IPS-18c (cell line): Measurements from ENCODE around the gene ASTN2.
"Not testable (repeated sequence)": the region's sequence is repeated elsewhere in the genome, so short reads cannot be mapped to it uniquely, and the experiment has no call there.

Experiments used
- H3K4me3 ChIP-seq: 2 replicates; pipeline ENCODE4 v1.7.0; 2013; ENCODE audit warnings: low read depth, mild to moderate bottlenecking, low read length, moderate library complexity; ENCODE audit not compliant: insufficient read depth
- H3K9me3 ChIP-seq: one replicate; pipeline ENCODE4 v1.6.1; 2013; ENCODE audit warnings: mild to moderate bottlenecking, low read length, moderate library complexity; ENCODE audit not compliant: control insufficient read depth, insufficient read depth

The ASTN2 gene

DNA sequence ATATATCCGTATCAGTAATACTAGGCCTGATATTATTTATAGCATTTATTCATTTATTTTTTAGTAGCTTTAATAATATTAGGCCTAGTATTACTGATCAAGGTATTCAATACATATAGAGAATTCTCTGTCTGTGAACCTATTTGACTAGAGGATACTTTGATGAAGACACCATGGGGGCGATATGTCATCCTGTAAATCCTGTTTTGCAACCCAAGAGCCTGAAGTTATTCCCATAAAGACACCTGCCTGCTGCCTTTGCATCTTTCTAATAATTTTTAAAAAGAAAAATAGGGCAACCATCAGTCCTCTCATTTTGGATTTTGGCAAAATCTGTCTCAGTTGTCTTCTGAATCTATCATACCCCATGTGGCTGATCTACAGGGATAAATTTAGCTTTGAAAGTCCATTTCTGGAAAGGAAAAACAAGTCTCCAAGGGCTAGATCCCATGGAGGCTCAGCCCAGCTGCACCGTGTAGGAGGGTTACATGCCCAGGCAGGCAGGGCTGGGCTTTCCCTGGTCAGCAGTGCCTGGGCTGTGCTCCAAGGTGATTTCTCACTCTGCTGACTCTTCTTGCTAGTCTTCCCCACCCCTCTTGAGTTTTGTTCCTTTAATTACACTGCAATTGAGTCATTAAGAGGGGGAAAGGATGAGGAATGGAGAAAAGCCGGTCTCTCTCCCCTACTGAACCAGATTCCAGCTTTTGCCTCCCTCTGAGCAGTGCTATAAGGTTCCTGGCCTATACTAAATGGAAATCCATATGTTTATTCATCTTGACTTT, 558.8 kb downstream of the ASTN2 start:
- Histone ChIP-seq H3K9me3 (no peaks in the 10 kb centered on the region), H3K4me3 (no peak overlapping the region)

DNA sequence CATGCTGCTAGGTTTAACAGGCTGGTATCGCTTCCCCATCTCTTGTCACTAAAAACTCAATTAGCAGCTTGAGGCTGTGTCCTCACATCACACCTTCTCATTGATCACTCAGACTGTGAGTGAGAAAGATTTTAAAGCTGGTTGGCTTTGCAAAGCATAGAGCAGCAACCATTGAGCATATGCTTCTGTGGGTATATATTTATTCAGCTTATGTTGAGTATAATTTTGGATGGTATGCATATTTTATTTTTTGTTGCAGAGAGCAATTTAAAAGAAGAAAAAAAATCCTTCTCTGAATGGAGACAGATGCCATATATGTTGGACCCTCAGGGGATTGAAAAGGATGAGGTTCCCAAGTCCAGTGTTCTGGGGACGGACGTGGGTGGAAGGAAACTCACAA, 565.1 kb downstream of the ASTN2 start:
- Histone ChIP-seq H3K4me3 (no peak overlapping the region), H3K9me3 (no peaks in the 10 kb centered on the region)

DNA sequence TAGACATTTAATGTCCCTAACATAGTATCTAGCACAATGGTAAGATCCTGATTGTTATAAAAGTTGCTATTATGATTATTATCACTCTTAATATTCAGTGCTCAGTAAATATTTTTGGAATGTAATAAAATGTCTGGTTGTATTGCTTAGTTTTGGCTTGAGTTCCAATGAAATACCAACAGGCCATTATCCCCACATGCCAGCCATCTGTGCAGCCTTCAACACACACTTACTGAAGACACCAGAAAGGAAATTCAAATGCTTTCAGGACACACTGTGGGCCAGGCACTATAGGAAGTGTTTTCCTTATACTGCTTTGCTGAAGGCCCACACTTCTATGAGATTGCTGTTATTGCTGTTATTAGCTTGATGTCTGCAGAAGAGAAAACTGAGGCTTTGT, 570.2 kb downstream of the ASTN2 start:
- H3K4me3 ChIP-seq = no peak overlapping the region
- H3K9me3 ChIP-seq = no peaks in the 10 kb centered on the region

DNA sequence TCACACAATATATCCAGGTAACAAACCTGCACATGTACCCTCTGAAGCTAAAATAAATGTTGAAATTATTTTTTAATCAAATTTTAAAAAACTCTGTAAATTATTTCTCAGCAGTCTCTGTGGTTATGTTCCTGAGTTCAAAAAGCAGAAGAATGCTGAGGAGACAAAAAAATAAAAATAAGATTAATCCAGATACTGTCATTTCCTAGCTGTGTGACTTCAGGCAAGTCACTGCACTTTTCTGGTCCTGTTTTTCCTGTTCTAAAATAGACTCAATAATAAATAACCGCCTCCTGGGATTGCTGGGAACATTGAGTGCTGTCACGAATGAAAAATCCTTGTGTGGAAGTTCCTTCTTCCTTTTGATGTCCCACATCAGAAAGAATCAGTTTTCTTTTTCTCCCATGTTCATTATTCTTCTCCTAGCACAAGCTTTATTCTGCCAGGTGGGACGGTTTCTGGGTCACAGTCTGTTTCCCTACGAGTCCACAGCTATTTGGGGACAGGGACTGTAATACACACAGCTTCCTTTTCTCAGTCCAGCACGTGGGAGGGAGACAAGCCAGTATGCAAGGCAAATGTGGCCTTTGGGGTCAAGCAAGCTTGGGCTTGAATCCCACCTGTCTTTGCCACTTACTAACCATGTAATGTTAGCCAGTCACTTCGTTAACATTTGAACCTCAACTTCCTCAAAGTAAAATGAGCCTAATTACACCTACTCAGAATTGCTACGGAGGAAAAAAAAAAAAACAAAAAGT, 570.8 kb downstream of the ASTN2 start:
- Histone ChIP-seq H3K4me3 (no peak overlapping the region), H3K9me3 (no peaks in the 10 kb centered on the region)

DNA sequence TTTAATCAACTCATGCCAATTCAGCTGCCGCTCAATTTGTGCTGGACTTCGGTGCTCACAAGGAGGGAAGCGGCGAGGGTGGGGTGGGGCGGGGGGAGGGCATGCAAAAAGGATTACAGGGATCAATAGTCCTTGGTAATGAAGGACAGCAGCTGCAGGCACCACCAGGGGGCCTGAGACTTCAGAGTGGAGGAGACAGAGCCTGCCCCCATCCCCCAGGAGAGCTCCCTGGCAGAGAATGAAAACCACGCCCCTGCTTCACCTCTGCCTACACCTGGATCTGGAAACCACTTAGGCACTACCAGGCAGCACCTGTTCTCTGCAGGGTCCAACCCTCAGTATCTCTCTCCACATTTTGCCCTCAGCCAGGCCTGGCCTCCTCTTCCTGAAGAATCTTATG, 572.2 kb downstream of the ASTN2 start:
- Histone ChIP-seq H3K4me3 (no peak overlapping the region), H3K9me3 (no peaks in the 10 kb centered on the region)

DNA sequence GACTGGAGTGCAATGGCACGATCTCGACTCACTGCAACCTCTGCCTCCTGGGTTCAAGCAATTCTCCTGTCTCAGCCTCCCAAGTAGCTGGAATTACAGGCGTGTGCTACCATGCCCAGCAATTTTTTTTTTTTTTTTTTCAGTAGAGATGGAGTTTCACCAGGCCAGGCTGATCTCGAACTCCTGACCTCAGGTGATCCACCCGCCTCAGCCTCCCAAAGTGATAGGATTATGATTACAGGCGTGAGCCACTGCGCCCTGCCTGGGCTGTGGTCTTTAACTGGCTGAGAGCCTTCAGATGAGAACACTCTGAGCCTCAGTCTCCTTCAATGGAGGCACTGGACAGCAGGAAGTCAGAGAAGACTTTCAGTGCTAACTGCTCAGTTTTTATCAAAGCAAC, 576.4 kb downstream of the ASTN2 start:
- not testable (repeated sequence) for H3K9me3 ChIP-seq, H3K4me3 ChIP-seq

DNA sequence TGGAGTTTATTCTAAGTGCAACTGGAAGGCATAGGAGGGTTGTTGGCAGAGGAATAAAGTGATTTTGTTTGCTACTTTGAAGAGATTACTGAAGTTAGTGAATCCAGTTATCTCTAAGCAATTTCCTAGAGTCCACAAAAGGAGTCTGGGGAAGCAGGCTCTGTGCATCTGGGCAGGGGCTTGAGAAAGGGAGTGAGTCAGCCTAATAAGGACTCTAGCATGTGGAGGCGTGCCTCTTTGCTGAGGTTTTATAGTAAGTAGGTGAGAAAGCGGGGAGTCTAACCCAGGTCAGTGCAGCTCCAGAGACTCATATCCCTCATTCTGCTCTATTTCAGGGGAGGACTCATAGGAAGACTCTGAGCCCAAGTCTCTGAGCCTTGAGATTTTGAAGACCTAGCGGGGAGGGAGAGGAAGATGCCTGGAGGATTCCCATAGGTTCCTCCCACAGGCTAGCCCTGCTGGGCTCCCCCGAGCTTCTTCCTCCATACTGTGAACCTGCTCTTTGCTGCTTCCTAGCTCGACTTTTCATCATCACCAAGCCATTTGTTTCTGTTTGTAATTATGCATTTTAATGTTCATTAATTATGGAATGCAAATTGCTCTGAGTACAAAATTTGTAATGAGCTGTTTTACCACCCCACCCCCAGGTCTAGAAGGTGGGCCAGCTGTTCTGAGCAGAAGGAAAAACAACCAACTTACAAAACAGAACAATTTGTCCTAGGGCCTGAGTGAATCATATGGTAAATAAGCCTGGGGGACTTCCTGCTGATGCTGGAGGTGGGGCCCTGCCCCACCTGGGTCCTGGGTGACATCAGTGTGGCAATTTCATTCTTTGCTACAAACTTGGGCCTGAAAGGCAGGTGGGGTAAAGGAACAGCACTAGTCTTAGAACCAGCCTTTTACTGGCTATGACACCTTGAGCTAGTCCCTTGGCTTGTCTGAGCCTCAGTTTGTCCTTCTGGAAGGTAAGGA, 577.6 kb downstream of the ASTN2 start:
- Histone ChIP-seq H3K4me3 (no peak overlapping the region), H3K9me3 (no peaks in the 10 kb centered on the region)

DNA sequence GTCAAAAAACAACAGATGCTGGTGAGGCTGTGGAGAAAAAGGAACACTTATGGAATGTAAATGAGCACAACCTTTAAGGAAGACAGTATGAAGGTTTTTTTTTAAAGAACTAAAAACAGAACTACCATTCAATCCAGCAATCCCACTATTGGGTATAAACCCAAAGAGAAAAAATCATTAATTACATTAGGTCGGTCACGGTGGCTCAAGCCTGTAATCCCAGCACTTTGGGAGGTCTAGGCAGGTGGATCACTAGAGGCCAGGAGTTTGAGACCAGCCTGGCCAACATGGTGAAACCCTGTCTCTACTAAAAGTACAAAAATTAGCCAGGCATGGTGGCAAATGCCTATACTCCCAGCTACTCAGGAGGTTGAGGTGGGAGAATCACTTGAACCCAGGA, 584.5 kb downstream of the ASTN2 start:
- H3K9me3 ChIP-seq, H3K4me3 ChIP-seq: not testable (repeated sequence)

DNA sequence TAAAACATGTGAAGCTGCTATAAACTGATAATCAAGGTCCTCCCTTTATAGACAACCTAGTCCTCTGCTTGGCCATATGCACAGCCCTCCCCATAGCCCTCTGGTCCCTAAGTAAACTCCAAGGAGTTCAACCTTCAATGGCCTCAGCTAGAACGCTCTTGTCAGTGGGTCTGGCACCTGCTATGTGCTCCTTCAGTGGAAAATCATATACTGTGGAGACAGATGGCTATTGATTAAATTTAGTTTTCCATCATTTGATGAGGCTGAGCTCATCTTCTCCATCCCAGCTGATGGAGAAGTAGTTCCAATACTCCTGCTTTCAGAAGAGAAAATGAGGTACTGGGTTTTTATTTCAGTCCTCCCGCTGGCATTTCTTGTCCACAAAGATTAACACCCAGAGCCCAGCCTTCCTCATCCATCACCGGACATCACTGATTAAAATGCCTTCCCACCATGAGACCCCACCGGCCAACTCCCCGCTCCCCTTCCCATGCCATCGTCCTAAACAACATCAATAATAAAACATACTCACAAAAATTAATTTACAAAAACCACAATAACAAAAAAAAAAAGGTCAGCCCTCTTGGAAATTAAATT, 593.1 kb downstream of the ASTN2 start:
- H3K9me3 ChIP-seq = no peaks in the 10 kb centered on the region
- no peak overlapping the region for H3K4me3 ChIP-seq

DNA sequence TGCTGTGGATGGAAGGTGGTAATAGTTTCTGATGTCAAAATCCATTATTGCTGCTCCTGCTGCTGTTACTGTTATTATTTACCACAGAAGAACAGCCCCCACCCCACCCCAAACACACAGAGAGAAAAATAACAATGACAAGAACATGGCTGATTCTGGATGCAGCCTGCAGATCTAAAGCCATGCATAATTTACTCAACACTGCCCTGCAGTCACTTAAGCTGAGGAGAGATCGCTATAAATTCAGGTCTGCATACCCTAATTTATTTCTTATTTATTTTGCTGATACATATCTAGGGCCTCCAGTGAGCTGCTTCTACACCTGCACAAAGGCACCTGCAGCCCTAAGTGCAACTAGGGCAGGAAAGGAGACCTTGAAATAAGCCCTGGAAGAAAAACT, 595.7 kb downstream of the ASTN2 start:
- Histone ChIP-seq H3K9me3 (no peaks in the 10 kb centered on the region), H3K4me3 (no peak overlapping the region)

DNA sequence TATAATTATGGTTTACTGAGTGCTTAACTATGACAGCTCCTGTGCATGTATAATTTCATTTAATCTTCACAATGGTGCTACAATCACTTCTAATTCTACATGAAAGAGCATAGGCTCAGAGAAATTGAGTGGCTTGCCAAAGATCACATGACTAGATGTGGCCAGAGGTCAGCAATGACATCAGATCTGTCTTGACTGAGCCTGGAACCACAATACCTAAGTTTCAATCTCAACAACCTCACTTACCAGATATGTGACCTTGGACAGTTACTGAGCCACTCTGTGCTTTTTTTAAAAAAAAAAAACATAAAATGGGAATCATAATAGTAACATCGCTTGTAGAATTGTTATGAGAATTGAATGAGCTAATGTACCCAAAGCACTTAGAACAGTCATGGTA, 597.1 kb downstream of the ASTN2 start:
- Histone ChIP-seq H3K9me3 (no peaks in the 10 kb centered on the region), H3K4me3 (no peak overlapping the region)

DNA sequence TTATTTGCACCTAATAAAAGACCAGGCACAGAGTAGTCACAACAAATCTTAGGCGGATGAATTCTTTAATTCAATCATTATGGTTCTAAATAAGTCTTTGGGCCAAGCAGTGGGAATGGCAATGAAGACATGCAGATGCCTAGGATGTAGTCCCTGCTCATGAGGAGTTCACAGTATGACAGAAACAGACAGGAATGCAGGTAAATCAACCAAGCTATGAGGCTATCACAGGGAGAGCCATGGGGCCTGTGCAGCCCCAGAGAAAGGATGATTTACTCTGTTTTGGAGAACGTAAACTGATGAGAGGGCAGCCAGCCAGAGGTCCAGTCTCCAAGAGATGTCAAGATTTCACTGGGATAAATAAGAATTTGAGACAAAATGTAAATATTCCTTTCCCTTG, 598.4 kb downstream of the ASTN2 start:
- no peak overlapping the region for H3K4me3 ChIP-seq
- H3K9me3 ChIP-seq = no peaks in the 10 kb centered on the region

DNA sequence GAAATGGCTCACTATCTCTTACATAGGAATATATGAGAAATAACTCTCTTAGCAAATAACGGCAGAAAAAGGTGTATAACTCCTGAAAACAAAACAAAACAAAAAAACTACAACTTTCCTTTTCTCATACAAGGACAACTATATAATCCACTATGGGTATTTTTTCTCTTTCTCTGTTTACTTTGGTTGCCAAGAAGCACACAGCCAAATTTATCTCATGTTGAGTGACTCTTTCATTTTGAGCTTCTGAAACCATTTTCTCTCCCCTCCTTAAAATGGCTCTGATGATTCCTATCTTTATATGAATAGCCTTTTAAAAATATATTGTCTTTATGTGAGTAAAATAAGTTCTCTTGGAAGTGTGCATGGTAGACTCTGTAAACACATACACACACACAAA, 599.0 kb downstream of the ASTN2 start:
- Histone ChIP-seq H3K9me3 (no peaks in the 10 kb centered on the region), H3K4me3 (no peak overlapping the region)

DNA sequence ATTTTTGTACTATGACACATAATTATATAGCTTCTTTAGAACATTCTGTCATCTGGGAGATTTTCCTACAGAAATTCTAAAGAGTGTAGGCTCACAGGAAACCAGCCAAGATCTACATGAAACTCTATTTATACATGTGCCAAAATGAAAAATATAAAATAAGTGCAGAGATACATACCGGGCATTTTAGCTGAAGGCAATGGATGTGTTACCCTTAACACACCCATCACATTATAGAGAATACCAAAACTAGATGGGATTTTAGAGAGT, 601.9 kb downstream of the ASTN2 start:
- no peak overlapping the region for H3K4me3 ChIP-seq

DNA sequence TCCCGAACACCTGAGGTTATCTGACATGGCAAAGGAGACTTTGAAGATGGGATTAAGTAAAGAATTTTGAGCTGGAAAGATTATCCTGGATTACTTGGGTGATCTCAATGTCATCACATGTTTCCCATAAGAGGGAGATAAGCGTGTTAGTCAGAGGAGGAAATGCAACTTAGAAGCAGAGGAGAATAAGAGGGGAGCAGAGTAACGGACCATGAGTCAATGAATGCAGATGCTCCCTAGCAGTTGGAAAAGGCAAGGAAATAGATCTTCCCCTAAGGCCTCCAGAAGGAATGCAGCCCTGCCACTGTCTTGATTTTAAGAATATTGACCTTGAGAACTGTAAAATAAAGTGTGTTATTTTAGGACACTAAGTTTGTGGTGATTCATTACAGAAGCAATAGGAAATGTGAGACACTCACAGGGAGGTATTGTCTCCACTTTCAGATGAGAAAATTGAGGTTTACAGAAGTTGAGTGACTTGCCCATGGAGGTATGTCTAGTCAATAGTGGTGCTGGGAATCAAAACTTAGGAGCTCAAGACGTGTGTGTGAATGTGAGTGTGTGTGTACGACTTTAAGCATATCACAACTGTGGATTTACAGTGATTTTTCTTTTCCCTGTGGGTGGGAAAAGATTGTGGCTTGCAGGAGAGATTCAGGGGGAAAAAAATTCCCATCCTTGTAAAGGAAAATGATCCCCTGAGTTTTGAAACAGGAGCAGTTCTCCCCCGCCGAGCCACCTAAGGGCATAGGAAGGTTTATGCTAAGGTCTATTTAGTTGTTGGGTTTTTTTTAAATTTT, 602.4 kb downstream of the ASTN2 start:
- H3K4me3 ChIP-seq = no peak overlapping the region
- H3K9me3 ChIP-seq = no peaks in the 10 kb centered on the region

More for the DNA sequence above, 601.9 kb downstream of the ASTN2 start:
- no peaks in the 10 kb centered on the region for H3K9me3 ChIP-seq

DNA sequence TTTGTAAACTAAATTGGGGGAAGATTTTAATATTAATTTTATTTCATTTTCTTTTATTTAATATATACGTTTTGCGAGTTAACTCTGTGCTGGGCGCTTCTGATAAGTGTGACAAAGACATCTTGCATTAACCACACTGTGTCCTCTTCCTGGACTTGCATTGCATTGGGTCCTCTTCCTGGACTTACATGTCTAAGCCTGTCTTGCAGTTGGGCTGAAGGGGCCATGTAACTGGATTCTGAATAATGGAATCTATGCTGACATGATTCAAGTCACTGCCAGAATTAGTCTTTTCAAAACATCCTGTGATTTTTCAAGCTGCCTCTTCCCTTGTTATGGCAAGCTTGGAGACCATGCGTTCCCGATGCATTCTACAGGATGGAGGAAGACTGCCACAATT, 605.2 kb downstream of the ASTN2 start:
- Histone ChIP-seq H3K9me3 (no peaks in the 10 kb centered on the region), H3K4me3 (no peak overlapping the region)

DNA sequence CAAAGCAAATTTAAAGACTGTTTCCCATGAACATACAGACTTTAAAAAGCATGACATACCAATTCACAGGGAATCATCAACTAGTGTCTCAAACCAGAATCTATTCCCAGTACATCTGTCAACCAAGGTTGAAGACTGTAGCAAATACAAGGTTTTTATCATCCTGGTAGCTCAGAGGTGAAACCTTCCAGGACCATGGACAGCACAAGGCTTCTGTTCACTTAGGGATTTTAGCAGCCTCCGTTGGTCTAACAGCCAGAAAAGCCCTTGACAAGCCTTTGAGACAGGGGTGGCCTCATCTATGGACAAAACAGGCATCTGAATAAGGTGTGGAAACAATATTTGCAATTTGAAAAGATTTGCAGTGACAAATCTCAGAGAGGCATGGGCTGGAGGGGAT, 608.8 kb downstream of the ASTN2 start:
- no peaks in the 10 kb centered on the region for H3K9me3 ChIP-seq
- H3K4me3 ChIP-seq = no peak overlapping the region
